MM.1S (cell line): ENCODE measurements around the gene LCA5L.

ENCODE experiments used
- DNase-seq: peaks from one replicate; pipeline ENCODE4 v3.0.0-alpha.2; 2015
- H2AFZ ChIP-seq: fragments of 300-600 bp; sonication (generic); 2 replicates; pipeline ENCODE4 v1.6.0; 2016; ENCODE audit warnings: antibody characterized with exemption, low read length
- H3F3A ChIP-seq: fragments of 300-600 bp; sonication (generic); 2 replicates; pipeline ENCODE4 v1.6.1; 2016; ENCODE audit warnings: mild to moderate bottlenecking, antibody characterized with exemption, low read length, moderate library complexity, mixed read lengths; ENCODE audit not compliant: insufficient read depth
- H3K27ac ChIP-seq: fragments of 300-600 bp; sonication (generic); 2 replicates; pipeline ENCODE4 v1.5.1; 2016; ENCODE audit warnings: mild to moderate bottlenecking, low read length
- H3K27me3 ChIP-seq: fragments of 300-600 bp; sonication (generic); replicated peaks from 2 replicates; pipeline ENCODE4 v1.6.0; 2016; ENCODE audit warnings: low read length; ENCODE audit not compliant: insufficient read depth
- H3K36me3 ChIP-seq: fragments of 300-600 bp; sonication (generic); replicated peaks from 2 replicates; pipeline ENCODE4 v1.6.1; 2016; ENCODE audit warnings: mild to moderate bottlenecking, low read length, mixed read lengths; ENCODE audit not compliant: insufficient read depth
- H3K4me1 ChIP-seq: fragments of 300-600 bp; sonication (generic); 2 replicates; pipeline ENCODE4 v1.6.1; 2016; ENCODE audit warnings: low read length, mixed read lengths
- H3K4me2 ChIP-seq: fragments of 300-600 bp; sonication (generic); 2 replicates; pipeline ENCODE4 v1.6.0; 2016; ENCODE audit warnings: low read depth, low read length
- H3K4me3 ChIP-seq: fragments of 300-600 bp; sonication (generic); 2 replicates; pipeline ENCODE4 v1.5.1; 2016; ENCODE audit warnings: low read length, mixed read lengths
- H3K79me2 ChIP-seq: fragments of 300-600 bp; sonication (generic); 2 replicates; pipeline ENCODE4 v1.6.1; 2016; ENCODE audit warnings: mixed run types, low read length, mixed read lengths
- H3K9ac ChIP-seq: fragments of 300-600 bp; sonication (generic); 2 replicates; pipeline ENCODE4 v1.6.1; 2016; ENCODE audit warnings: low read length, mixed read lengths
- H3K9me2 ChIP-seq: fragments of 300-600 bp; sonication (generic); replicated peaks from 2 replicates; pipeline ENCODE4 v1.6.1; 2016; ENCODE audit warnings: mild to moderate bottlenecking, low read length, mixed read lengths; ENCODE audit not compliant: insufficient read depth
- H3K9me3 ChIP-seq: fragments of 300-600 bp; sonication (generic); replicated peaks from 2 replicates; pipeline ENCODE4 v1.6.1; 2016; ENCODE audit warnings: mild to moderate bottlenecking, low read length, mixed read lengths; ENCODE audit not compliant: insufficient read depth
- H4K20me1 ChIP-seq: fragments of 300-600 bp; sonication (generic); 2 replicates; pipeline ENCODE4 v1.6.1; 2016; ENCODE audit warnings: mild to moderate bottlenecking, low read length, moderate library complexity, mixed read lengths; ENCODE audit not compliant: insufficient read depth
- EZH2 ChIP-seq: fragments of 300-600 bp; sonication (generic); optimal IDR thresholded peaks from 2 replicates; pipeline ENCODE3; 2017; ENCODE audit warnings: low read depth, mild to moderate bottlenecking, antibody characterized with exemption, low read length, mixed read lengths
- EZH2phosphoT487 ChIP-seq: fragments of 300-600 bp; sonication (generic); IDR thresholded peaks from 2 replicates; pipeline ENCODE4 v1.6.1; 2018; ENCODE audit warnings: antibody characterized with exemption, low read length
- TF ChIP-seq, protein P1 (sequence below): fragments of 300-600 bp; sonication (generic); IDR thresholded peaks from 2 replicates; pipeline ENCODE4 v1.5.1; 2016; ENCODE audit warnings: antibody characterized with exemption, low read length, mixed read lengths

LCA5L gene

DNA sequence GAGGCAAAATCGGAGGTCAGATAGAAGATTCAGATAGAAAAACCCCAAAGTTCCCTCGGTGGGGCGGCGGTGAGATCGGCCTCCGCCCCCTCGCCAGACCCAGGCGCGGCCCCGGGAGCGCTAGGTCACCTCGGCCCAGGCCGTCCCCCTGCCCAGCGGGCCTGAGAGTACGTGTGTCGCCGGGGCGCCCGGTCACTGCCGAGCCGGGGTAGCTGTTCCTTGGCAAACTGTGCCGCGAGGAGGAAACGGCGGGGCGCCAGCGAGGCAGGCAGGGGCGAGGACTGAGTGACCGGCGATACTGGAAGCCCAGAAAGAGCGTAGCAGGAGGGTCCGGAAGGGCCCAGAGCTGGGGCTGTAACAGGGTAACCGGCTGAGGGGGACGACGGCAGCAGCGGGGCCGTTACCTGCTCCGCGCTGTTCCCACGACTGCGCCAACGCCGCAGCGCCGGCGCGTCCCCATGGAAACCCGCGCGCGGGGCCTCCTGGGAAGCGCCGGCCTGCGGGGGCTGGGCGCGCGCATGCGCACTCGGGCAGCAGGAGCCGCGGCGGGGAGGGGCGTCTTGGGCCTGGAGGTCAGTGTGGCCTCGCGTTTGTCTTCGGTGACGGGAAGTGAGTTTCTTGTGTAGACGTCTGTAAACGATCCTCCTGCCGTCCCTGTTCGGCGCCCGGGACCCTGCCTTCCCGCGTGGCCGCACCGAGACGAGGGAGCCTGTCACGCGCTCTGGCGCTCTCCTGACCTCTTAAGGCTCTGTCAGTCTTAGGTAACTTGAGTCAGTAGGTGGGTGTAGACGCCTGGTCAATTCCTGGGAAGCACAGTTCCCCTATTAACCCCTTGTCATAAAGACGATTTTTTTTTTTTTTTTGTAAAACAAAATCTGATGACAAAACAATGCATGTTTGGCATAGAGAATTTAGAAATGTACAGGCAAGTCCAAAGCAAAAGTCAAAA is at the start of gene LCA5L:
Gene LCA5L (minus strand): TSS at position 458 of the 949 bp plus-strand sequence. CDS start 17,285 bp downstream, outside the sequence.
- Histone ChIP-seq H3K27ac (peak within 1 kb of the TSS; percentile 70), H3K4me3 (peak within 1 kb of the TSS; percentile 92)

DNA sequence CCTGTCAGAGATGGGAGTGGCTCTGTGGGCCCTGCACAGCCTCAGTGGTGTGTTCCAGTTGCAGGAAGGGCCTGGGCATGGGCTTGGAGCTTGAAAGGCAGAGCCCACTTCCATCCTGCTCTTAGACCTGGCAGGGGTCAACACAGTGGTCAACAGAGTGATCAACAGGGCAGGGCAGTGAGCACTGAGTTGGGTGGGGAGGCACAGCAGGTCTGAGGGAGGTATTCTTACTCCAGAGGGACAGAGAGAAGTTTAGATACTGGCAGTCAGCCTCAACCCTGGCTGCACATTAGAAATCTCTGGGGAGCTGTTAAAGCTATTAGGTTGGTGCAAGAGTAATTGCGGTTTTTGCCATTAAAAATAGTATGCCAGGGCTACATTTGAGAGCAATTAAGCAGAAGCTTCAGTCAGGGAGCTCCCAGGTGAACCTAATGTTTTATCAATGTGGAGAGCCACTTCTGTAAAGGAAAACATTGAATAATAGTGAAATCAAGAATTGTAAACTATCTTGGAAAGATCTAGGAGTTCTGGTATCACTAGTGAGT is 43.9 kb upstream of the LCA5L start:
- no peaks in the 10 kb centered on the region for H3F3A ChIP-seq
- no peak overlapping the region for H3K9ac ChIP-seq
- no peaks in the 10 kb centered on the region for H3K36me3 ChIP-seq
- H4K20me1 ChIP-seq: no peaks in the 10 kb centered on the region
- H3K4me3 ChIP-seq: no peak overlapping the region
- no peaks in the 10 kb centered on the region for H3K79me2 ChIP-seq
- H3K4me1 ChIP-seq: no peaks in the 10 kb centered on the region
- H3K27me3 ChIP-seq: no peaks in the 10 kb centered on the region
- DNase-seq: no peak
- no peaks in the 10 kb centered on the region for H3K9me3 ChIP-seq
- H3K9me2 ChIP-seq: no peaks in the 10 kb centered on the region
- H3K4me2 ChIP-seq: no peak overlapping the region
- no peak overlapping the region for H2AFZ ChIP-seq
- TF ChIP-seq EZH2 (no peak), EZH2phosphoT487 (no peak)
- TF ChIP-seq, protein P1, sequence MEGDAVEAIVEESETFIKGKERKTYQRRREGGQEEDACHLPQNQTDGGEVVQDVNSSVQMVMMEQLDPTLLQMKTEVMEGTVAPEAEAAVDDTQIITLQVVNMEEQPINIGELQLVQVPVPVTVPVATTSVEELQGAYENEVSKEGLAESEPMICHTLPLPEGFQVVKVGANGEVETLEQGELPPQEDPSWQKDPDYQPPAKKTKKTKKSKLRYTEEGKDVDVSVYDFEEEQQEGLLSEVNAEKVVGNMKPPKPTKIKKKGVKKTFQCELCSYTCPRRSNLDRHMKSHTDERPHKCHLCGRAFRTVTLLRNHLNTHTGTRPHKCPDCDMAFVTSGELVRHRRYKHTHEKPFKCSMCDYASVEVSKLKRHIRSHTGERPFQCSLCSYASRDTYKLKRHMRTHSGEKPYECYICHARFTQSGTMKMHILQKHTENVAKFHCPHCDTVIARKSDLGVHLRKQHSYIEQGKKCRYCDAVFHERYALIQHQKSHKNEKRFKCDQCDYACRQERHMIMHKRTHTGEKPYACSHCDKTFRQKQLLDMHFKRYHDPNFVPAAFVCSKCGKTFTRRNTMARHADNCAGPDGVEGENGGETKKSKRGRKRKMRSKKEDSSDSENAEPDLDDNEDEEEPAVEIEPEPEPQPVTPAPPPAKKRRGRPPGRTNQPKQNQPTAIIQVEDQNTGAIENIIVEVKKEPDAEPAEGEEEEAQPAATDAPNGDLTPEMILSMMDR: no peak
- no peak overlapping the region for H3K27ac ChIP-seq

More for the DNA sequence above, at the start of gene LCA5L:
- TF ChIP-seq, protein P1: peak; percentile 21; the same call in 1 of the 2 replicates
- TF ChIP-seq EZH2phosphoT487: no peak
- no peaks in the 10 kb centered on the region for H3K27me3 ChIP-seq
- H3K36me3 ChIP-seq: no peaks in the 10 kb centered on the region
- H2AFZ ChIP-seq: peak within 1 kb of the TSS; percentile 99
- H4K20me1 ChIP-seq: no peaks in the 10 kb centered on the region
- H3F3A ChIP-seq: 0 out of 2 replicates have a peak, but pooled peaks cover 4% of the 10 kb centered on the region
- DNase-seq: peak; percentile 99
- H3K9ac ChIP-seq: peak within 1 kb of the TSS; percentile 78
- no peaks in the 10 kb centered on the region for H3K79me2 ChIP-seq
- no peaks in the 10 kb centered on the region for H3K9me2 ChIP-seq
- H3K4me2 ChIP-seq: peak within 1 kb of the TSS; percentile 87
- H3K9me3 ChIP-seq: no peaks in the 10 kb centered on the region
- peaks cover 12% of the 10 kb centered on the region for H3K4me1 ChIP-seq

GRCh38 chr21:39484711-39485276 is 39.2 kb upstream of the LCA5L start:
- Histone ChIP-seq H3K4me2 (no peak overlapping the region), H4K20me1 (no peaks in the 10 kb centered on the region), H3K9me3 (no peaks in the 10 kb centered on the region), H3K4me1 (no peaks in the 10 kb centered on the region), H2AFZ (no peak overlapping the region), H3K4me3 (no peak overlapping the region), H3F3A (no peaks in the 10 kb centered on the region), H3K9ac (no peak overlapping the region), H3K9me2 (no peaks in the 10 kb centered on the region), H3K27ac (no peak overlapping the region), H3K36me3 (no peaks in the 10 kb centered on the region), H3K27me3 (no peaks in the 10 kb centered on the region), H3K79me2 (no peaks in the 10 kb centered on the region)
- TF ChIP-seq EZH2phosphoT487 (no peak), EZH2 (no peak)
- TF ChIP-seq, protein P1: no peak
- DNase-seq: no peak
